IMR-90 (cell line): Measurements from ENCODE around the gene METTL2B. TPM values are rescaled to one million over a fixed set of nuclear protein-coding genes. Genes with fewer than 3 reads are reported as not detected.

Experiments used
- ATAC-seq: fragments of 200-7000 bp; cut with Tn5 transposase; 2 replicates; pipeline ENCODE4 v1.9.1; 2020; ENCODE audit warnings: low read depth, mild to moderate bottlenecking, moderate library complexity
- BruUV-seq: library from RNA; stranded (reverse); fragments of 400-500 nt; replicated peaks from 2 replicates; lab custom pipeline; 2021; lab: Mats Ljungman, UMichigan
- CTCF ChIA-PET: fragments of 300-600 bp; formaldehyde crosslinking; extraction: SDS; loops from one replicate; lab custom pipeline; 2021; ENCODE audit warnings: antibody characterized with exemption; lab: Yijun Ruan, JAX
- POLR2A ChIA-PET: fragments of 300-600 bp; sonication (Branson Sonifier 250); formaldehyde crosslinking; loops from one replicate; lab custom pipeline; 2022; ENCODE audit warnings: antibody characterized with exemption; ENCODE audit not compliant: unreplicated experiment; lab: Charles Lee
- DNase-seq: peaks from one replicate; pipeline ENCODE4 v3.0.0; 2013
- H2AFZ ChIP-seq: replicated peaks from 2 replicates; pipeline ENCODE3; 2013; ENCODE audit warnings: low read length, mild to moderate bottlenecking; ENCODE audit not compliant: poor library complexity
- H2AK5ac ChIP-seq: 2 replicates; pipeline ENCODE4 v1.6.1; 2013; ENCODE audit warnings: low read depth, low read length, inconsistent platforms
- H2AK9ac ChIP-seq: replicated peaks from 2 replicates; pipeline ENCODE3; 2013; ENCODE audit warnings: mild to moderate bottlenecking, low read depth, low read length, moderate library complexity; ENCODE audit not compliant: poor library complexity
- H2BK120ac ChIP-seq: 2 replicates; pipeline ENCODE4 v1.6.1; 2013; ENCODE audit warnings: low read depth, low read length, inconsistent platforms
- H2BK15ac ChIP-seq: 3 replicates; pipeline ENCODE4 v1.6.1; 2013; ENCODE audit warnings: low read depth, low read length, inconsistent platforms
- H2BK20ac ChIP-seq: 2 replicates; pipeline ENCODE4 v1.6.1; 2013; ENCODE audit warnings: low read depth, mild to moderate bottlenecking, inconsistent platforms, low read length, moderate library complexity
- H2BK5ac ChIP-seq: 2 replicates; pipeline ENCODE4 v1.6.1; 2013; ENCODE audit warnings: mild to moderate bottlenecking, low read depth, low read length, inconsistent platforms; ENCODE audit not compliant: poor library complexity, severe bottlenecking
- H3K14ac ChIP-seq: replicated peaks from 2 replicates; pipeline ENCODE4 v1.6.1; 2013; ENCODE audit warnings: low read depth, low read length, inconsistent platforms
- H3K18ac ChIP-seq: 2 replicates; pipeline ENCODE4 v1.6.1; 2013; ENCODE audit warnings: low read depth, low read length, control low read depth
- H3K23ac ChIP-seq: 2 replicates; pipeline ENCODE4 v1.6.1; 2013; ENCODE audit warnings: low read depth, low read length, inconsistent platforms
- H3K27ac ChIP-seq: 2 replicates; pipeline ENCODE4 v1.5.1; 2013; ENCODE audit warnings: mild to moderate bottlenecking, control low read depth, low read length; ENCODE audit not compliant: insufficient read depth
- H3K27me3 ChIP-seq: 2 replicates; pipeline ENCODE4 v1.6.1; 2013; ENCODE audit warnings: low read length; ENCODE audit not compliant: control insufficient read depth, insufficient read depth
- H3K36me3 ChIP-seq: 2 replicates; pipeline ENCODE4 v1.6.1; 2013; ENCODE audit warnings: low read length, mixed read lengths; ENCODE audit not compliant: control insufficient read depth, insufficient read depth
- H3K4ac ChIP-seq: 2 replicates; pipeline ENCODE4 v1.6.1; 2013; ENCODE audit warnings: low read depth, low read length, inconsistent platforms
- H3K4me1 ChIP-seq: 2 replicates; pipeline ENCODE4 v1.6.1; 2013; ENCODE audit warnings: low read length, mixed read lengths; ENCODE audit not compliant: control insufficient read depth, insufficient read depth
- H3K4me2 ChIP-seq: 2 replicates; pipeline ENCODE4 v1.6.1; 2013; ENCODE audit warnings: low read depth, mild to moderate bottlenecking, control low read depth, low read length, moderate library complexity
- H3K4me3 ChIP-seq: 2 replicates; pipeline ENCODE4 v1.5.1; 2013; ENCODE audit warnings: low read depth, mild to moderate bottlenecking, control low read depth, low read length, moderate library complexity; ENCODE audit not compliant: insufficient read depth
- H3K56ac ChIP-seq: 2 replicates; pipeline ENCODE4 v1.6.1; 2013; ENCODE audit warnings: low read length, inconsistent platforms; ENCODE audit not compliant: insufficient read depth; ENCODE audit errors: extremely low read depth
- H3K79me1 ChIP-seq, 2 experiments: 2 replicates each; pipeline ENCODE4 v1.6.1; 2013; ENCODE audit warnings: low read length in 2 of 2, inconsistent platforms in 1 of 2, low read depth in 1 of 2
- H3K9ac ChIP-seq: 2 replicates; pipeline ENCODE4 v1.6.1; 2013; ENCODE audit warnings: low read depth, low read length, control low read depth
- H3K9me1 ChIP-seq: 2 replicates; pipeline ENCODE4 v1.6.1; 2013; ENCODE audit warnings: low read length, inconsistent platforms; ENCODE audit not compliant: insufficient read depth
- H3K9me3 ChIP-seq: 2 replicates; pipeline ENCODE4 v1.6.1; 2013; ENCODE audit warnings: low read length; ENCODE audit not compliant: control insufficient read depth, insufficient read depth
- H4K20me1 ChIP-seq: 2 replicates; pipeline ENCODE4 v1.6.1; 2013; ENCODE audit warnings: low read length, inconsistent platforms; ENCODE audit not compliant: insufficient read depth
- H4K5ac ChIP-seq: 2 replicates; pipeline ENCODE4 v1.6.1; 2013; ENCODE audit warnings: mild to moderate bottlenecking, low read depth, low read length, control low read depth
- H4K8ac ChIP-seq, 2 experiments: 2 replicates each; pipeline ENCODE4 v1.6.1; 2013; ENCODE audit warnings: low read depth in 2 of 2, low read length in 2 of 2, control low read depth in 1 of 2, inconsistent platforms in 1 of 2
- H4K91ac ChIP-seq: 2 replicates; pipeline ENCODE4 v1.6.1; 2013; ENCODE audit warnings: low read depth, low read length, inconsistent platforms; ENCODE audit not compliant: insufficient read depth
- CEBPB ChIP-seq: IDR thresholded peaks from 2 replicates; pipeline ENCODE4 v1.6.1; 2012; ENCODE audit warnings: low read depth, low read length, improper control_type of control experiment
- CHD1 ChIP-seq: IDR thresholded peaks from 2 replicates; pipeline ENCODE4 v1.6.1; 2012; ENCODE audit warnings: low read depth, low read length, improper control_type of control experiment
- MAFK ChIP-seq: IDR thresholded peaks from 2 replicates; pipeline ENCODE4 v1.6.1; 2012; ENCODE audit warnings: low read depth, low read length, improper control_type of control experiment
- MXI1 ChIP-seq: IDR thresholded peaks from 2 replicates; pipeline ENCODE4 v1.6.1; 2012; ENCODE audit warnings: low read depth, mild to moderate bottlenecking, low read length, moderate library complexity, borderline replicate concordance
- NFE2L2 ChIP-seq: fragments of 150-350 bp; IDR thresholded peaks from 2 replicates; pipeline ENCODE4 v1.6.1; 2016; ENCODE audit warnings: low read depth, mild to moderate bottlenecking, low read length
- RAD21 ChIP-seq: IDR thresholded peaks from 2 replicates; pipeline ENCODE4 v1.6.1; 2012; ENCODE audit warnings: low read length, improper control_type of control experiment
- SMC3 ChIP-seq: fragments of 150-350 bp; IDR thresholded peaks from 2 replicates; pipeline ENCODE4 v1.6.1; 2016; ENCODE audit warnings: low read depth, mild to moderate bottlenecking, antibody characterized with exemption, low read length, moderate library complexity
- WGBS, 2 experiments: methylation state at CpG; one replicate each; pipeline versions ENCODE4 v1.1.5 to v1.1.7; 2013; ENCODE audit warnings: missing lambda C conversion rate in 2 of 2; ENCODE audit not compliant: insufficient read length in 1 of 2; ENCODE audit errors: extremely low coverage in 2 of 2; 5-methylcytosine and 5-hydroxymethylcytosine counted together
- dilution Hi-C: fragments of 300-500 bp; cut with HindIII; formaldehyde crosslinking; loops from one replicate; pipeline ENCODE4 v1.14.3; 2018; ENCODE audit warnings: low sequenced_read_pairs; ENCODE audit not compliant: unreplicated experiment
- in situ Hi-C: fragments of 300-500 bp; cut with MboI; formaldehyde crosslinking; loops from 3 replicates; pipeline ENCODE4 v1.14.3; 2019; ENCODE audit warnings: low sequenced_read_pairs, inconsistent platforms, mixed read lengths
- intact Hi-C: fragments of 100-400 bp; cut with micrococcal nuclease; formaldehyde crosslinking; loops from 2 replicates; pipeline ENCODE4 v1.10.0; 2022
- polyA plus RNA-seq, 3 experiments: library from polyadenylated mRNA; depleted of rRNA; stranded (reverse); fragments of >200 nt; gene quantifications; 2 replicates each; pipeline ENCODE4 v1.2.3, GENCODE V29; 2012; ENCODE audit warnings: low replicate concordance in 1 of 3
- total RNA-seq: library from RNA; depleted of rRNA; stranded (reverse); fragments of >200 nt; gene quantifications from 2 replicates; pipeline ENCODE4 v1.2.3, GENCODE V29; 2012
- TF ChIP-seq, protein P1 (sequence below): fragments of 150-350 bp; IDR thresholded peaks from 2 replicates; pipeline ENCODE4 v1.6.1; 2016; ENCODE audit warnings: low read depth, mild to moderate bottlenecking, low read length, moderate library complexity, borderline replicate concordance

The METTL2B gene
- total and polyA plus RNA-seq, 2 of the 4 experiments (the other 2 are of a cell fraction) = 18.0 to 34.2 TPM

GRCh38 chr7:128434413-128435326, 41.9 kb upstream of the METTL2B start:
- no peak for ATAC-seq
- Histone ChIP-seq H3K27ac (no peak overlapping the region), H3K9me1 (no peaks in the 10 kb centered on the region), H2AK9ac (no peak overlapping the region), H4K5ac (no peak overlapping the region), H3K4me1 (no peaks in the 10 kb centered on the region), H3K18ac (no peak overlapping the region), H2BK5ac (no peak overlapping the region), H4K8ac (no peak overlapping the region), H3K79me1 (no peaks in the 10 kb centered on the region), H2AK5ac (no peak overlapping the region), H3K4ac (no peak overlapping the region), H3K14ac (no peak overlapping the region), H4K91ac (no peak overlapping the region), H3K4me2 (no peak overlapping the region), H3K27me3 (peaks cover 34% of the 10 kb centered on the region), H4K20me1 (no peaks in the 10 kb centered on the region), H2BK120ac (no peak overlapping the region), H3K9ac (no peak overlapping the region), H3K4me3 (no peak overlapping the region), H3K23ac (no peak overlapping the region), H3K9me3 (no peaks in the 10 kb centered on the region), H2AFZ (no peak overlapping the region), H2BK15ac (no peak overlapping the region), H3K56ac (no peak overlapping the region), H3K36me3 (no peaks in the 10 kb centered on the region), H2BK20ac (no peak overlapping the region)
- BruUV-seq = no TSS peak
- WGBS, 2 experiments = no CpG with 5 or more reads among the region's 4 CpGs
- dilution Hi-C loops (no loop called here), in situ Hi-C loops (no loop called here), intact Hi-C loops (no loop called here)
- DNase-seq = no peak
- ChIA-PET CTCF (interaction anchor here (1.4 to 2.6 kb wide), 2 partner anchors 9 to 27 kb away, joined by 5 to 6 read pairs; no protein-coding TSS in a partner anchor), POLR2A (no interaction called here)
- TF ChIP-seq RAD21 = no peak
- TF ChIP-seq, protein P1, sequence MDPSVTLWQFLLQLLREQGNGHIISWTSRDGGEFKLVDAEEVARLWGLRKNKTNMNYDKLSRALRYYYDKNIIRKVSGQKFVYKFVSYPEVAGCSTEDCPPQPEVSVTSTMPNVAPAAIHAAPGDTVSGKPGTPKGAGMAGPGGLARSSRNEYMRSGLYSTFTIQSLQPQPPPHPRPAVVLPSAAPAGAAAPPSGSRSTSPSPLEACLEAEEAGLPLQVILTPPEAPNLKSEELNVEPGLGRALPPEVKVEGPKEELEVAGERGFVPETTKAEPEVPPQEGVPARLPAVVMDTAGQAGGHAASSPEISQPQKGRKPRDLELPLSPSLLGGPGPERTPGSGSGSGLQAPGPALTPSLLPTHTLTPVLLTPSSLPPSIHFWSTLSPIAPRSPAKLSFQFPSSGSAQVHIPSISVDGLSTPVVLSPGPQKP = no peak
- no peak for TF ChIP-seq SMC3
- no peak for TF ChIP-seq CHD1
- no peak for TF ChIP-seq MXI1
- TF ChIP-seq MAFK = no peak
- no peak for TF ChIP-seq NFE2L2
- no peak for TF ChIP-seq CEBPB
